Endothelial cell (in vitro differentiated cells): ENCODE results near the gene EFNA5. TPM values are rescaled to one million over a fixed set of nuclear protein-coding genes. Genes with fewer than 3 reads are reported as not detected.
A peak's percentile ranks its signal among the peaks of the same experiment; 100 is the strongest.

ENCODE experiments used
- DNase-seq: peaks from one replicate; pipeline ENCODE4 v3.0.0; 2021; ENCODE audit warnings: low spot score
- H3K27ac Mint-ChIP-seq: one replicate; pipeline ENCODE4 v1.8.0; 2021; ENCODE audit warnings: mixed read lengths, inconsistent platforms; ENCODE audit not compliant: unreplicated experiment
- H3K27me3 Mint-ChIP-seq: one replicate; pipeline ENCODE4 v1.8.0; 2021; ENCODE audit warnings: mild to moderate bottlenecking, moderate library complexity, mixed read lengths, inconsistent platforms; ENCODE audit not compliant: unreplicated experiment
- H3K36me3 Mint-ChIP-seq: one replicate; pipeline ENCODE4 v1.8.0; 2021; ENCODE audit warnings: mild to moderate bottlenecking, low read depth, mixed read lengths, inconsistent platforms; ENCODE audit not compliant: unreplicated experiment
- H3K4me1 Mint-ChIP-seq: one replicate; pipeline ENCODE4 v1.8.0; 2021; ENCODE audit warnings: mild to moderate bottlenecking, mixed read lengths, inconsistent platforms; ENCODE audit not compliant: unreplicated experiment
- H3K4me3 Mint-ChIP-seq: one replicate; pipeline ENCODE4 v1.8.0; 2021; ENCODE audit warnings: mild to moderate bottlenecking, mixed read lengths, inconsistent platforms; ENCODE audit not compliant: unreplicated experiment
- H3K9me3 Mint-ChIP-seq: one replicate; pipeline ENCODE4 v1.8.0; 2021; ENCODE audit warnings: mixed read lengths, inconsistent platforms; ENCODE audit not compliant: unreplicated experiment
- CTCF ChIP-seq: fragments of 200-600 bp; sonication (generic); IDR thresholded peaks from one replicate; pipeline ENCODE4 v1.5.0; 2021; ENCODE audit warnings: antibody characterized with exemption; ENCODE audit not compliant: unreplicated experiment
- total RNA-seq: library from RNA; stranded (reverse); fragmentation: NEBNext Ultra II Directional; extraction: Animal tissue kit (Norgen Biotek cat#: 25700); gene quantifications from one replicate; pipeline ENCODE4 v1.2.1, GENCODE V29; 2021; ENCODE audit not compliant: unreplicated experiment

EFNA5 gene
- total RNA-seq, 1 donor from 2014 or later, result 8.8 TPM

- Mint-ChIP-seq H3K4me3 (no peak overlapping the region), H3K36me3 (no peaks in the 10 kb centered on the region), H3K27me3 (no peaks in the 10 kb centered on the region), H3K27ac (no peak overlapping the region), H3K9me3 (no peaks in the 10 kb centered on the region), H3K4me1 (peaks cover 21% of the 10 kb centered on the region)
- TF ChIP-seq CTCF, result no peak
- DNase-seq, result no peak
These were observed 166.3 kb downstream of the EFNA5 start for GRCh38 chr5:107504424-107504823.

GRCh38 chr5:107502676-107503060 lies 168.1 kb downstream of the EFNA5 start:
- no peak for TF ChIP-seq CTCF
- no peak overlapping the region for H3K4me3 Mint-ChIP-seq
- H3K4me1 Mint-ChIP-seq, result peaks cover 21% of the 10 kb centered on the region
- no peaks in the 10 kb centered on the region for H3K9me3 Mint-ChIP-seq
- H3K36me3 Mint-ChIP-seq, result no peaks in the 10 kb centered on the region
- no peaks in the 10 kb centered on the region for H3K27me3 Mint-ChIP-seq
- H3K27ac Mint-ChIP-seq, result no peak overlapping the region
- no peak for DNase-seq

GRCh38 chr5:107501965-107502675 lies 168.6 kb downstream of the EFNA5 start:
- no peaks in the 10 kb centered on the region for H3K9me3 Mint-ChIP-seq
- H3K27me3 Mint-ChIP-seq, result no peaks in the 10 kb centered on the region
- no peak for TF ChIP-seq CTCF
- no peak overlapping the region for H3K4me3 Mint-ChIP-seq
- no peak for DNase-seq
- peak overlapping the region; percentile 15 for H3K27ac Mint-ChIP-seq
- peaks cover 21% of the 10 kb centered on the region for H3K4me1 Mint-ChIP-seq
- no peaks in the 10 kb centered on the region for H3K36me3 Mint-ChIP-seq

GRCh38 chr5:107500840-107501239 lies 169.9 kb downstream of the EFNA5 start:
- Mint-ChIP-seq H3K27ac (no peak overlapping the region), H3K9me3 (no peaks in the 10 kb centered on the region), H3K36me3 (no peaks in the 10 kb centered on the region), H3K4me1 (peaks cover 21% of the 10 kb centered on the region), H3K4me3 (no peak overlapping the region), H3K27me3 (peaks cover 2% of the 10 kb centered on the region)
- DNase-seq, result no peak
- no peak for TF ChIP-seq CTCF

- Mint-ChIP-seq H3K36me3 (no peaks in the 10 kb centered on the region), H3K4me3 (no peak overlapping the region), H3K27me3 (peaks cover 2% of the 10 kb centered on the region), H3K27ac (no peak overlapping the region), H3K9me3 (no peaks in the 10 kb centered on the region), H3K4me1 (peaks cover 21% of the 10 kb centered on the region)
- TF ChIP-seq CTCF, result no peak
- DNase-seq, result no peak
These were observed 170.4 kb downstream of the EFNA5 start for GRCh38 chr5:107500347-107500746.
